Right lobe of liver (tissue), 6 donors: ENCODE measurements around the gene CAMKK2. TPM values are rescaled to one million over a fixed set of nuclear protein-coding genes. Genes with fewer than 3 reads are reported as not detected.

Source experiments
- ATAC-seq, 4 donors: fragments of 200-7000 bp; cut with Tn5 transposase; one replicate each; pipeline ENCODE4 v1.9.1; 2020; ENCODE audit warnings: mild to moderate bottlenecking in 4 of 4, moderate library complexity in 4 of 4
- DNase-seq, 3 donors: peaks; one replicate each; pipeline ENCODE4 v3.0.0-alpha.2; 2020
- H3K27ac ChIP-seq, 3 donors: fragments of 200-600 bp; one replicate each; pipeline ENCODE4 v1.8.0; 2022
- H3K27me3 ChIP-seq, 2 donors: fragments of 200-600 bp; one replicate each; pipeline ENCODE4 v1.8.0; 2022
- H3K36me3 ChIP-seq, 4 donors: fragments of 200-600 bp; sonication (generic) in 1 of 4; one replicate each; pipeline versions ENCODE4 v1.5.1 to v1.8.0; 2017 to 2022; ENCODE audit warnings: control low read depth in 1 of 4
- H3K4me1 ChIP-seq, 4 donors: fragments of 200-600 bp; sonication (generic) in 1 of 4; one replicate each; pipeline versions ENCODE4 v1.5.1 to v1.8.0; 2017 to 2022; ENCODE audit warnings: control low read depth in 1 of 4
- H3K4me3 ChIP-seq, 3 donors: fragments of 200-600 bp; one replicate each; pipeline ENCODE4 v1.8.0; 2022
- H3K9me3 ChIP-seq, 4 donors: fragments of 200-600 bp; sonication (generic) in 1 of 4; one replicate each; pipeline versions ENCODE4 v1.5.1 to v1.8.0; 2017 to 2022; ENCODE audit warnings: control low read depth in 1 of 4
- CTCF ChIP-seq, 4 donors: fragments of 200-600 bp in 3 of 4; fragments of 450-650 bp in 1 of 4; IDR thresholded peaks; one replicate each; pipeline versions ENCODE4 v1.5.1 to v1.8.0; 2016 to 2022; ENCODE audit warnings: antibody characterized with exemption in 4 of 4, mild to moderate bottlenecking in 2 of 4
- POLR2A ChIP-seq: fragments of 450-650 bp; IDR thresholded peaks from one replicate; pipeline ENCODE4 v1.6.1; 2017; ENCODE audit warnings: antibody characterized with exemption, mild to moderate bottlenecking
- WGBS: methylation state at CpG from one replicate; pipeline ENCODE4 v1.1.6; 2018; ENCODE audit warnings: low coverage, low lambda C conversion rate; ENCODE audit not compliant: insufficient coverage; ENCODE audit errors: missing lambda C conversion rate; 5-methylcytosine and 5-hydroxymethylcytosine counted together
- intact Hi-C, 2 donors: fragments of 100-400 bp; cut with DNase I; formaldehyde crosslinking; loops; one replicate each; pipeline versions ENCODE4 v1.11.2 to v1.14.1; 2022
- total RNA-seq, 6 experiments: library from RNA; depleted of rRNA in 2 of 6; stranded (reverse); fragments of >200 nt in 2 of 6; fragmentation: NEBNext Ultra II Directional in 3 of 6; extraction: Animal tissue kit (Norgen Biotek cat#: 25700) in 3 of 6; gene quantifications; one replicate each; pipeline versions ENCODE4 v1.1.0 to v1.2.4, GENCODE V29; 2016 to 2023
- donor health status: DM: no; HTN: yes; CAD: no.
- donor health status: DM: no; HTN: no; CAD: no.
- donor health status: DM: no; HTN: no; CAD: no.
- donor health status: DM: no; HTN: yes; CAD: no.
- donor health status: DM: no; HTN: yes; CAD: no.

The CAMKK2 gene
- total RNA-seq, 6 experiments from 2014 or later = 20.6 to 31.8 (median 24.1) TPM

DNA sequence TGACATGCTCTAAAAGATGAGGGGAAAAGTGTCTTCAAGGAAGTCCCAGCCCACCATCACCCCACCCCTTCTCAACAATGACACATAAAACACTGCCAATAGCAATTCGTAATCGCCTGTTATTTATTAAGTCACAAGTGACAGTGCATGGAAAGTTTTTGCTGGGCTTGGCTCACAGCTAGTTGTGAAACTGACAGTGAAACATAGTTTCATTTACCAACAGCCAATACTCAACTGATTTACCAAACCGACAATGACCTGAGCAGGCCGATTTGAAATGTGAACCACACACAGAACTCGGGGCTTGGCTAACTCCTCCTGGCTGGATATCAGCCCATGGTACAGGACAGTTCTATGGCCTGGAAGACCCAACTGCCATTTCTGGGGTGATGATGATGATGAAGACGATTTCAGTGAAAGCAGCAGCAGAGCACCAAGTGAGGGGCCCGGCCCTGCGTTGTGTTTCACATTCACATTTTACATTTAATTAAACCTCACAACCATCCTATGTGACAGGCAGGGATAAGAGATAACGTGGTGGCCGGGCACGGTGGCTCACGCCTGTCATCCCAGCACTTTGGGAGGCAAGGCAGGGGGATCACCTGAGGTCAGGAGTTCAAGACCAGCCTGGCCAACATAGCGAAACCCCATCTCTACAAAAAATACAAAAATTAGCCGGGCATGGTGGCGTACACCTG, 42.7 kb downstream of the CAMKK2 start:
- Histone ChIP-seq H3K27me3 (no peaks in the 10 kb centered on the region), H3K36me3 (peaks cover 0 to 70% (median 23%) of the 10 kb centered on the region in 4 donors), H3K9me3 (no peaks in the 10 kb centered on the region), H3K4me3 (no peak overlapping the region), H3K4me1 (no peaks in the 10 kb centered on the region), H3K27ac (no peak overlapping the region)
- ATAC-seq (no peak), DNase-seq (no peak)
- TF ChIP-seq CTCF (IDR thresholded peaks at IDR 0.05) (no peak), POLR2A (no peak)
- intact Hi-C loops = no loop called here
- WGBS = 92% methylated on average over 15 of the region's 15 CpGs

- intact Hi-C loops = no loop called here
- no peaks in the 10 kb centered on the region for H3K27me3 ChIP-seq
- ATAC-seq = peak in 1 of 4 donors; percentile 20
- H3K4me3 ChIP-seq = no peak overlapping the region
- peaks cover 0 to 79% (median 23%) of the 10 kb centered on the region in 4 donors for H3K36me3 ChIP-seq
- TF ChIP-seq POLR2A (no peak), CTCF (IDR thresholded peaks at IDR 0.05) (no peak)
- no peak overlapping the region for H3K27ac ChIP-seq
- no peaks in the 10 kb centered on the region for H3K4me1 ChIP-seq
- no peaks in the 10 kb centered on the region for H3K9me3 ChIP-seq
- WGBS = 100% methylated on average over 8 of the region's 9 CpGs
- DNase-seq = no peak
Observed at GRCh38 chr12:121252712-121253345, 43.7 kb downstream of the CAMKK2 start.

DNA sequence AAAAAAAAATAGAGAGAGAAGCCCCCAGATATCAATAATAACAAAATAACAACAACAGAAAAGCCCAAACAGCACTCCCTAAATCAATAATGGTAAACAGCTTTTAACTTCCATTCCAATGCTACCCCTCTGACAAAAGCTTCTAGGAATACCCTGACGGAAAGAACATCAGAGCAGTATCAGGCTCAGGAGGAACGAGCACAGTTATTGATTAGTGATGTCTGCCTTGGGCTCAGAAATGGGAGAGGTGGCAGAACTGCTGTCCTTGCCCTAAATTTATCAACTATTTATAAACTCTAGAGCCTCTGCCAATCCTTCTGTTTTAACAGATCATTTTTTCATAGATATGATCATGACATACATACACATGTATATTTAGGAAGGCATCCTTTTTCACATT, 44.7 kb downstream of the CAMKK2 start:
- H3K4me1 ChIP-seq = no peaks in the 10 kb centered on the region
- H3K4me3 ChIP-seq = no peak overlapping the region
- H3K36me3 ChIP-seq = peaks cover 0 to 83% (median 23%) of the 10 kb centered on the region in 4 donors
- 57% methylated on average over 2 of the region's 2 CpGs for WGBS
- no peak for ATAC-seq
- TF ChIP-seq POLR2A (no peak), CTCF (IDR thresholded peaks at IDR 0.05) (no peak)
- intact Hi-C loops = no loop called here
- no peaks in the 10 kb centered on the region for H3K9me3 ChIP-seq
- H3K27me3 ChIP-seq = no peaks in the 10 kb centered on the region
- no peak for DNase-seq
- H3K27ac ChIP-seq = no peak overlapping the region

GRCh38 chr12:121250359-121250758, 46.1 kb downstream of the CAMKK2 start:
- H3K27ac ChIP-seq = no peak overlapping the region
- peaks cover 0 to 76% (median 23%) of the 10 kb centered on the region in 4 donors for H3K36me3 ChIP-seq
- no peaks in the 10 kb centered on the region for H3K9me3 ChIP-seq
- H3K4me3 ChIP-seq = no peak overlapping the region
- ATAC-seq (no peak), DNase-seq (no peak)
- H3K4me1 ChIP-seq = no peaks in the 10 kb centered on the region
- no peak for TF ChIP-seq CTCF (IDR thresholded peaks at IDR 0.05)
- TF ChIP-seq POLR2A = no peak
- intact Hi-C loops = no loop called here
- WGBS = 92% methylated on average over 11 of the region's 14 CpGs
- no peaks in the 10 kb centered on the region for H3K27me3 ChIP-seq
